D721Med (cell line): Measurements from ENCODE around the gene UTY.

Experiments
- DNase-seq: peaks from one replicate; pipeline ENCODE4 v3.0.0; 2011; ENCODE audit warnings: low spot score; ENCODE audit not compliant: insufficient read length
- FAIRE-seq: peaks from 2 replicates; lab custom pipeline; 2011; peaks lifted over from hg19 to GRCh38; lab: Jason Lieb, UNC
- CTCF ChIP-seq: IDR thresholded peaks from 2 replicates; pipeline ENCODE4 v1.5.1; 2012; ENCODE audit warnings: mild to moderate bottlenecking, control low read depth; ENCODE audit not compliant: insufficient read depth; ENCODE audit errors: missing control alignments

Gene UTY

DNA sequence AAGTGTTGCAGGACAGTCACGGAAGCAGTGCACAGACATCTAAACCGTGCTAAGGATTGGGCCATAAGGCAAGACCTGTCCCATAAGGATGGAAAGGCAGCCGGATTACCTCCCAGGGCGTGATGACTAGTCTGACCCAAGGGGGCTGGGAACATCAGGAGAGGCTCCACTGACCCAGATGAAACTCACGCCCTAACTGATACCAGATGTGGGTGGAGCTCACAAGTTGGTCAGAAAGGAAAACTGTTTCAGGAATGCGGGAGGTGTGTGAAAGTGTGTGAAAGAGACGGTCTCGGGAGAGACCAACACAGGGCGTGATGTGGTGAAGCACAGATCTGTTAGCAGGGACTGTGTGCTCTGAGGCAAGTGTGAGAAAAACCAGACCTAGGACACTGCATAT is 140.5 kb downstream of the UTY start:
- no peak for TF ChIP-seq CTCF
- no peak for DNase-seq
- FAIRE-seq, result no peak

- TF ChIP-seq CTCF, result no peak
- FAIRE-seq (no peak), DNase-seq (no peak)
Measured at GRCh38 chrY:13338711-13339110, 141.1 kb downstream of the UTY start.

- no peak for FAIRE-seq
- no peak for DNase-seq
- TF ChIP-seq CTCF, result no peak
Measured at GRCh38 chrY:13337934-13338333, 141.9 kb downstream of the UTY start.

DNA sequence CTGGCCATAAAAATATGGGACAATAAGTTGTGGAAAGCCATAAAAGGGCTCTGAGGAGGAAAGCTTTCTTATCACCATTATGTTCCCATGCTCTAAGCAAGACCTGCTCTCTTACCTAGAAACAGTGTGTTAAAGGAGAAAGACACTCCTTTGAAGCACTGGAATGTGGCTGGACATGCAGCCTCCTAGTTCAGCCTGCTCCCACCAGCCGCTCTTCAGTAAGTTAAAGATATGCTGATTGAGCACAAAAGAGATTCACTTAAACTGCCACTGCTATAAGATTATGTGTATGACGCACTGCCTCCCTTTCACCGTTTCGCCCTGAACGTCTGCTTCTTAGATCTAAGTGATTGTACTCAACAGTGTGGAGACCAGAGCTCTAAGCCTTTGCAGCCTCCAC is 146.0 kb downstream of the UTY start:
- no peak for FAIRE-seq
- no peak for TF ChIP-seq CTCF
- DNase-seq, result no peak

DNA sequence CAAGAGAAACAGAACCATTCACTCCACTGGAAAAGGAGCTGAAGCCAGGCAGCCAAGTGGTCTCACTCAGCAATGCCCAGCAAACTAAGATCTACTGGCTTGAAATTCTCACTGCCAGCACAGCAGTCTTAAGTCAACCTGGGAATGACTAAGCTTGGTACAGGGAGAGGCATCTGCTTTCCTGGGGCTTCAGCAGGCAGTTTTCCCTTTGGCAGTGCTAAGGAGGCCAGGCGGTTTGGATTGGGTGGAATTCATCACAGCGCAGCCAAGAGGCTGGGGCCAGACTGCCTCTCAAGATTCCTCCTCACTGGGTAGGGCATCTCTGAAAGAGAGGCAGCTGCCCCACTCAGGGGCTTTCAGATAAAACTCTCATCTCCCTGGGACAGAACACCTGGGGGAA is 149.2 kb downstream of the UTY start:
- no peak for TF ChIP-seq CTCF
- DNase-seq, result no peak
- no peak for FAIRE-seq

GRCh38 chrY:13312966-13313365 is 166.9 kb downstream of the UTY start:
- DNase-seq (no peak), FAIRE-seq (no peak)
- TF ChIP-seq CTCF, result no peak

DNA sequence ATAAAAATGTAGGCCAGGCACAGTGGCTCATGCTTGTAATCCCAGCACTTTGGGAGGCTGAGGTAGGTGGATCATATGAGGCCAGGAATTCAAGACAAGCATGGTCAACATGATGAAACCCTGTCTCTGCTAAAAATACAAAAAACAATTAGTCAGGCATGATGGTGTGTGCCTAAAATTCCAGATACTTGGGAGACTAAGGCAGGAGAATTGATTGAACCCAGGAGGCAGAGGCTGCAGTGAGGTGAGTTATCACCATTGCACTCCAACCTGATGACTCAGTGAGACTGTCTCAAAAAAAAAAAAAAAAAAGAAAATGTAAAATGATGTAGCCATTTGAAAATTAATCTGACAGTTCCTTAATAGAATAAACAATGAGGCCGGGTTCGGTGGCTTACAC is 171.9 kb downstream of the UTY start:
- DNase-seq (no peak), FAIRE-seq (no peak)
- no peak for TF ChIP-seq CTCF
